Stimulated activated CD4-positive, alpha-beta T cell treated with anti-CD3 and anti-CD28 coated beads, Interleukin-4, amount 100 ng/mL, for 4 hours (primary cell): ENCODE results near the gene TMEM116.

Source experiments
- DNase-seq, 2 experiments: peaks; one replicate each; pipeline ENCODE4 v3.0.0-alpha.2; 2020

TMEM116 gene

GRCh38 chr12:111887926-111888745, 124.8 kb downstream of the TMEM116 start:
- DNase-seq = no peak

GRCh38 chr12:111886662-111887545, 126.1 kb downstream of the TMEM116 start:
- no peak for DNase-seq

- DNase-seq = no peak
Observed at GRCh38 chr12:111881716-111882115, 131.2 kb downstream of the TMEM116 start.
